GM12878 (cell line): ENCODE data around the gene ASB3. TPM values are rescaled to one million over a fixed set of nuclear protein-coding genes. Genes with fewer than 3 reads are reported as not detected.

Source experiments
- ATAC-seq: fragments of 200-7000 bp; cut with Tn5 transposase; 3 replicates; pipeline ENCODE4 v1.9.1; 2020; ENCODE audit warnings: mild to moderate bottlenecking, moderate library complexity
- BruUV-seq: library from RNA; stranded (reverse); fragments of 400-500 nt; replicated peaks from 2 replicates; lab custom pipeline; 2021; lab: Mats Ljungman, UMichigan
- CTCF ChIA-PET: fragments of 300-600 bp; sonication (Branson Sonifier 250); formaldehyde crosslinking; extraction: SDS; loops from one replicate; lab custom pipeline; 2021; ENCODE audit warnings: inconsistent platforms; lab: Yijun Ruan, JAX
- POLR2A ChIA-PET: fragments of 350-600 bp; formaldehyde crosslinking; extraction: SDS; loops from one replicate; lab custom pipeline; 2021; ENCODE audit warnings: inconsistent platforms; lab: Charles Lee
- RAD21 ChIA-PET: fragments of 300-600 bp; sonication (Branson Sonifier 250); formaldehyde crosslinking; loops from one replicate; lab custom pipeline; 2023; ENCODE audit warnings: antibody characterized with exemption; ENCODE audit not compliant: unreplicated experiment; lab: Charles Lee
- SMC1A ChIA-PET: fragments of 300-600 bp; sonication (Branson Sonifier 250); formaldehyde crosslinking; loops from one replicate; lab custom pipeline; 2023; ENCODE audit not compliant: unreplicated experiment, uncharacterized antibody; lab: Charles Lee
- DNase-seq: peaks from one replicate; pipeline ENCODE4 v3.0.0-alpha.2; 2011; ENCODE audit warnings: low read depth, low spot score
- FAIRE-seq: peaks from 3 replicates; lab custom pipeline; 2011; peaks lifted over from hg19 to GRCh38; lab: Jason Lieb, UNC
- H2AFZ ChIP-seq: 2 replicates; pipeline ENCODE4 v1.6.0; 2011; ENCODE audit warnings: low read depth, low read length, control low read depth; ENCODE audit not compliant: control insufficient read depth
- H3K27ac ChIP-seq: 2 replicates; pipeline ENCODE4 v1.5.1; 2011; ENCODE audit warnings: control low read depth; ENCODE audit not compliant: control insufficient read depth, insufficient read depth
- H3K27me3 ChIP-seq, 2 experiments: replicated peaks in 1 of 2; 2 replicates each; pipeline versions ENCODE4 v1.6.0 to v1.6.1; 2011; ENCODE audit warnings: low read length in 1 of 2; ENCODE audit not compliant: control insufficient read depth in 2 of 2, insufficient read depth in 2 of 2
- H3K36me3 ChIP-seq, 2 experiments: 2 replicates each; pipeline ENCODE4 v1.5.1; 2011; ENCODE audit warnings: low read length in 1 of 2; ENCODE audit not compliant: control insufficient read depth in 2 of 2, insufficient read depth in 2 of 2
- H3K4me1 ChIP-seq: 2 replicates; pipeline ENCODE4 v1.6.1; 2011; ENCODE audit warnings: mild to moderate bottlenecking, low read length, moderate library complexity, mixed read lengths; ENCODE audit not compliant: control insufficient read depth, insufficient read depth
- H3K4me2 ChIP-seq: 2 replicates; pipeline ENCODE4 v1.6.0; 2011; ENCODE audit warnings: control low read depth; ENCODE audit not compliant: control insufficient read depth, insufficient read depth
- H3K4me3 ChIP-seq: fragments of 200-600 bp; sonication (generic); 2 replicates; pipeline ENCODE4 v1.5.1; 2016
- H3K79me2 ChIP-seq: 2 replicates; pipeline ENCODE4 v1.6.0; 2011; ENCODE audit warnings: low read length; ENCODE audit not compliant: control insufficient read depth, insufficient read depth
- H3K9ac ChIP-seq: 2 replicates; pipeline ENCODE4 v1.8.0; 2011; ENCODE audit warnings: low read length, control low read depth, mixed read lengths; ENCODE audit not compliant: control insufficient read depth, insufficient read depth
- H3K9me3 ChIP-seq: replicated peaks from 3 replicates; pipeline ENCODE4 v1.5.1; 2011; ENCODE audit warnings: mild to moderate bottlenecking, low read length; ENCODE audit not compliant: control insufficient read depth, insufficient read depth
- H4K20me1 ChIP-seq: 2 replicates; pipeline ENCODE4 v1.6.0; 2011; ENCODE audit not compliant: control insufficient read depth, insufficient read depth
- BMI1 ChIP-seq: fragments of 450-650 bp; IDR thresholded peaks from 2 replicates; pipeline ENCODE4 v1.6.1; 2016; ENCODE audit warnings: mild to moderate bottlenecking, moderate library complexity, borderline replicate concordance
- BRCA1 ChIP-seq: IDR thresholded peaks from 2 replicates; pipeline ENCODE4 v1.6.1; 2011; ENCODE audit warnings: low read depth, low read length, improper control_type of control experiment
- CHD1 ChIP-seq: IDR thresholded peaks from 2 replicates; pipeline ENCODE4 v1.6.1; 2012; ENCODE audit warnings: low read depth, low read length, improper control_type of control experiment
- CTCF ChIP-seq, 3 experiments: IDR thresholded peaks in 2 of 3; conservative IDR thresholded peaks in 1 of 3; 2 replicates each; pipeline ENCODE4 v1.5.1; 2011; ENCODE audit warnings: low read depth in 3 of 3, low read length in 3 of 3, mild to moderate bottlenecking in 3 of 3, control low read depth in 2 of 3, moderate library complexity in 2 of 3, inconsistent platforms in 1 of 3, mixed read lengths in 1 of 3; ENCODE audit not compliant: control insufficient read depth in 2 of 3, insufficient read depth in 1 of 3; ENCODE audit errors: extremely low read depth in 1 of 3
- E2F4 ChIP-seq: IDR thresholded peaks from 2 replicates; pipeline ENCODE4 v1.6.1; 2012; ENCODE audit warnings: low read depth, low read length, improper control_type of control experiment
- HDAC2 ChIP-seq: fragments of 200-600 bp; sonication (generic); IDR thresholded peaks from 2 replicates; pipeline ENCODE4 v1.6.1; 2017
- NRF1 ChIP-seq: conservative IDR thresholded peaks from 2 replicates; pipeline ENCODE4 v1.6.1; 2011; ENCODE audit warnings: mild to moderate bottlenecking, low read depth, low read length, improper control_type of control experiment
- RAD51 ChIP-seq: fragments of 450-650 bp; IDR thresholded peaks from 2 replicates; pipeline ENCODE4 v1.6.1; 2016; ENCODE audit warnings: moderate library complexity, mild to moderate bottlenecking, inconsistent platforms
- RCOR1 ChIP-seq: conservative IDR thresholded peaks from 2 replicates; pipeline ENCODE4 v1.6.1; 2012; ENCODE audit warnings: low read depth, low read length, improper control_type of control experiment
- SMAD1 ChIP-seq: fragments of 450-650 bp; IDR thresholded peaks from 2 replicates; pipeline ENCODE4 v1.6.1; 2018; ENCODE audit warnings: mild to moderate bottlenecking, low read depth; ENCODE audit not compliant: partially characterized antibody
- SRF ChIP-seq, 2 experiments: IDR thresholded peaks; 2 replicates each; pipeline ENCODE4 v1.6.1; 2011; ENCODE audit warnings: low read depth in 2 of 2, low read length in 2 of 2, mild to moderate bottlenecking in 1 of 2, moderate library complexity in 1 of 2
- TARDBP ChIP-seq: IDR thresholded peaks from 2 replicates; pipeline ENCODE4 v1.6.1; 2016; ENCODE audit warnings: borderline replicate concordance
- TBL1XR1 ChIP-seq: IDR thresholded peaks from 2 replicates; pipeline ENCODE4 v1.6.1; 2012; ENCODE audit warnings: low read depth, low read length, improper control_type of control experiment
- TCF3 ChIP-seq: IDR thresholded peaks from 2 replicates; pipeline ENCODE4 v1.6.1; 2012; ENCODE audit warnings: low read depth, mild to moderate bottlenecking, low read length, borderline replicate concordance; ENCODE audit not compliant: insufficient read depth
- TCF7 ChIP-seq: IDR thresholded peaks from 2 replicates; pipeline ENCODE4 v1.6.1; 2014; ENCODE audit warnings: antibody characterized with exemption, borderline replicate concordance
- WGBS: methylation state at CpG from one replicate; pipeline ENCODE4 v1.1.6; 2016; ENCODE audit warnings: low lambda C conversion rate; ENCODE audit not compliant: insufficient replicate concordance, insufficient coverage; ENCODE audit errors: missing lambda C conversion rate; 5-methylcytosine and 5-hydroxymethylcytosine counted together
- in situ Hi-C: fragments of 300-500 bp; cut with MboI; formaldehyde crosslinking; loops from 9 replicates; pipeline ENCODE4 v1.14.3; 2018; ENCODE audit warnings: mixed read lengths
- intact Hi-C: fragments of 100-400 bp; cut with micrococcal nuclease; formaldehyde crosslinking; loops from one replicate; pipeline ENCODE4 v1.14.2; 2022; ENCODE audit not compliant: unreplicated experiment
- polyA plus RNA-seq, 11 experiments: library from polyadenylated mRNA; depleted of rRNA in 4 of 11; unstranded in 6 of 11; stranded (reverse) in 5 of 11; fragments of >200 nt; fragmentation: Nextera tagmentation in 4 of 11; fragmentation: Illumina TruSeq in 1 of 11; extraction: Ambion mirVana in 4 of 11; extraction: Trizol in 1 of 11; gene quantifications; 1 replicate in 1 of 11; 2 replicates in 10 of 11; pipeline versions ENCODE4 v1.2.1 to v1.2.3, GENCODE V29; 2011 to 2016; ENCODE audit warnings: inconsistent platforms in 2 of 11, missing spikeins in 2 of 11, low read depth in 1 of 11
- total RNA-seq, 4 experiments: library from RNA; depleted of rRNA in 3 of 4; stranded (reverse); fragments of >200 nt in 3 of 4; fragmentation: Illumina TruSeq in 1 of 4; extraction: Trizol in 1 of 4; gene quantifications; 2 replicates each; pipeline versions ENCODE4 v1.2.1 to v1.2.3, GENCODE V29; 2013 to 2021

The ASB3 gene
- total and polyA plus RNA-seq, 10 of the 15 experiments (the other 5 are each of a cell fraction or from before 2014, with no cell fraction given), result 16.4 to 30.9 (median 22.6) TPM

- WGBS, result 82% methylated on average over 2 of the region's 2 CpGs
- Histone ChIP-seq H3K4me2 (no peak overlapping the region), H3K27me3 (no peaks in the 10 kb centered on the region), H3K4me1 (no peaks in the 10 kb centered on the region; the same call in 1 of the 2 replicates), H2AFZ (no peak overlapping the region), H3K36me3 (peaks cover 0 to 7% of the 10 kb centered on the region in 2 experiments; a peak in 1 of 4 replicates), H3K4me3 (no peak overlapping the region), H3K9ac (no peak overlapping the region), H3K27ac (no peak overlapping the region), H4K20me1 (no peaks in the 10 kb centered on the region), H3K9me3 (no peaks in the 10 kb centered on the region), H3K79me2 (no peaks in the 10 kb centered on the region)
- DNase-seq (no peak), FAIRE-seq (no peak), ATAC-seq (no peak)
- ChIA-PET SMC1A (interaction anchor here (1.2 kb wide), 2 partner anchors 16 to 71 kb away, joined by 3 to 4 read pairs; no protein-coding TSS in a partner anchor), RAD21 (no interaction called here), CTCF (interaction anchor here (0.7 to 1.1 kb wide), 2 partner anchors 11 to 26 kb away, joined by 3 read pairs; no protein-coding TSS in a partner anchor), POLR2A (no interaction called here)
- BruUV-seq, result no TSS peak
- TF ChIP-seq TARDBP (no peak), HDAC2 (no peak), TBL1XR1 (no peak), SRF (IDR thresholded peaks at IDR 0.05; ENCODE audit: low read depth in 2 of 2, low read length in 2 of 2) (no peak), SMAD1 (no peak), E2F4 (no peak), CHD1 (no peak), RCOR1 (no peak), NRF1 (no peak), TCF7 (no peak), TCF3 (no peak), CTCF (IDR thresholded peaks at IDR 0.05 in 2 of 3, conservative IDR thresholded peaks at IDR 0.05 in 1 of 3; ENCODE audit: control insufficient read depth in 2 of 3, extremely low read depth in 1 of 3, insufficient read depth in 1 of 3, low read depth in 3 of 3, low read length in 3 of 3) (no peak), BMI1 (no peak), BRCA1 (no peak), RAD51 (no peak)
- intact Hi-C loops (loop anchor here (5.0 kb wide), 1 partner anchor 322 kb away; no protein-coding TSS in a partner anchor), in situ Hi-C loops (no loop called here)
Observed at GRCh38 chr2:53744395-53745065, 42.2 kb downstream of the ASB3 start.
